ENCODE data around the gene ST7. TPM values are rescaled to one million over a fixed set of nuclear protein-coding genes. Genes with fewer than 3 reads are reported as not detected.

Gene ST7
- total and polyA plus RNA-seq, 2 of the 13 experiments (the other 11 are each of a cell fraction or from before 2014, with no cell fraction given) = 17.3 to 23.5 TPM

- TF ChIP-seq ZNF609 (CRISPR knock-in tag; IDR thresholded peaks at IDR 0.05; ENCODE audit: borderline replicate concordance) = no peak
- TF ChIP-seq ZFP36 (IDR thresholded peaks at IDR 0.05; ENCODE audit: borderline replicate concordance, low read depth, low read length, partially characterized antibody) = no peak
Measured at GRCh38 chr7:117143580-117143979, 190.3 kb downstream of the ST7 start (continued).

- TF ChIP-seq ATF7 (IDR thresholded peaks at IDR 0.05) = peak; percentile 51
- TF ChIP-seq ATF7 (CRISPR knock-in tag; IDR thresholded peaks at IDR 0.05) = no peak
- TF ChIP-seq KAT8 (CRISPR knock-in tag; IDR thresholded peaks at IDR 0.05) = no peak
- ChIA-PET POLR2A (no interaction called here), CTCF (ENCODE audit: low intra/inter-chr PET ratio, low total read pairs) (no interaction called here)
- Histone ChIP-seq H3K4me2 (ENCODE audit: low read depth, low read length) (no peak overlapping the region), H3K79me2 (ENCODE audit: insufficient read depth, low read length) (no peaks in the 10 kb centered on the region), H3K9me3 (ENCODE audit: low read length) (no peaks in the 10 kb centered on the region), H4K20me1 (ENCODE audit: insufficient read depth, low read length) (no peaks in the 10 kb centered on the region), H3K4me3 (replicated peaks in 1 of 3; ENCODE audit: insufficient read depth in 1 of 3, low read depth in 2 of 3, low read length in 3 of 3) (no peak overlapping the region), H3K4me1 (ENCODE audit: insufficient read depth, low read length) (peaks cover 9% of the 10 kb centered on the region), H2AFZ (ENCODE audit: low read length) (no peak overlapping the region), H3K27me3 (ENCODE audit: control insufficient read depth in 1 of 2, insufficient read depth in 2 of 2, low read length in 2 of 2) (no peaks in the 10 kb centered on the region), H3K27ac (ENCODE audit: extremely low read length, insufficient read depth, low read length) (no peak overlapping the region), H3K36me3 (replicated peaks in 1 of 2; ENCODE audit: control insufficient read depth in 1 of 2, insufficient read depth in 2 of 2, low read length in 2 of 2) (peaks cover 0 to 4% of the 10 kb centered on the region in 2 experiments; a peak in 1 of 5 replicates), H3K9ac (ENCODE audit: insufficient read depth, low read depth, low read length) (no peak overlapping the region)
- intact Hi-C loops (cut with micrococcal nuclease; ENCODE audit: unreplicated experiment) = no loop called here
- WGBS (ENCODE audit: low lambda C conversion rate) = 100% methylated on average over 1 of the region's 1 CpG
- in situ Hi-C loops (cut with HindIII; ENCODE audit: extremely low pct_ligation_motif_present, low pct_unique_long_range_greater_than_20kb) = no loop called here
- BruUV-seq (replicated peaks) = no TSS peak
- no peak for DNase-seq (ENCODE audit: low spot score)
- no peak for FAIRE-seq
- no peak for ATAC-seq
Measured at GRCh38 chr7:117145333-117145732, 192.0 kb downstream of the ST7 start.
